Measurements from ENCODE around the gene MCRIP1. TPM values are rescaled to one million over a fixed set of nuclear protein-coding genes. Genes with fewer than 3 reads are reported as not detected.
A peak's percentile ranks its signal among the peaks of the same experiment; 100 is the strongest.

MCRIP1 gene
- total and polyA plus RNA-seq, 2 of the 13 experiments (the other 11 are each of a cell fraction or from before 2014, with no cell fraction given): 79.7 to 84.9 TPM

- no peak for TF ChIP-seq SMAD3 (CRISPR knock-in tag; IDR thresholded peaks at IDR 0.05)
- peak; percentile 9; the same call in 1 of the 2 replicates for TF ChIP-seq FIP1L1 (IDR thresholded peaks at IDR 0.05; ENCODE audit: borderline replicate concordance, insufficient read depth, low read depth, low read length)
- peak; percentile 81; the same call in 1 of the 2 replicates for TF ChIP-seq SNAI1 (CRISPR knock-in tag; IDR thresholded peaks at IDR 0.05; ENCODE audit: borderline replicate concordance)
- no peak for TF ChIP-seq MLXIP (CRISPR knock-in tag; IDR thresholded peaks at IDR 0.05; ENCODE audit: borderline replicate concordance)
- TF ChIP-seq, protein P1, sequence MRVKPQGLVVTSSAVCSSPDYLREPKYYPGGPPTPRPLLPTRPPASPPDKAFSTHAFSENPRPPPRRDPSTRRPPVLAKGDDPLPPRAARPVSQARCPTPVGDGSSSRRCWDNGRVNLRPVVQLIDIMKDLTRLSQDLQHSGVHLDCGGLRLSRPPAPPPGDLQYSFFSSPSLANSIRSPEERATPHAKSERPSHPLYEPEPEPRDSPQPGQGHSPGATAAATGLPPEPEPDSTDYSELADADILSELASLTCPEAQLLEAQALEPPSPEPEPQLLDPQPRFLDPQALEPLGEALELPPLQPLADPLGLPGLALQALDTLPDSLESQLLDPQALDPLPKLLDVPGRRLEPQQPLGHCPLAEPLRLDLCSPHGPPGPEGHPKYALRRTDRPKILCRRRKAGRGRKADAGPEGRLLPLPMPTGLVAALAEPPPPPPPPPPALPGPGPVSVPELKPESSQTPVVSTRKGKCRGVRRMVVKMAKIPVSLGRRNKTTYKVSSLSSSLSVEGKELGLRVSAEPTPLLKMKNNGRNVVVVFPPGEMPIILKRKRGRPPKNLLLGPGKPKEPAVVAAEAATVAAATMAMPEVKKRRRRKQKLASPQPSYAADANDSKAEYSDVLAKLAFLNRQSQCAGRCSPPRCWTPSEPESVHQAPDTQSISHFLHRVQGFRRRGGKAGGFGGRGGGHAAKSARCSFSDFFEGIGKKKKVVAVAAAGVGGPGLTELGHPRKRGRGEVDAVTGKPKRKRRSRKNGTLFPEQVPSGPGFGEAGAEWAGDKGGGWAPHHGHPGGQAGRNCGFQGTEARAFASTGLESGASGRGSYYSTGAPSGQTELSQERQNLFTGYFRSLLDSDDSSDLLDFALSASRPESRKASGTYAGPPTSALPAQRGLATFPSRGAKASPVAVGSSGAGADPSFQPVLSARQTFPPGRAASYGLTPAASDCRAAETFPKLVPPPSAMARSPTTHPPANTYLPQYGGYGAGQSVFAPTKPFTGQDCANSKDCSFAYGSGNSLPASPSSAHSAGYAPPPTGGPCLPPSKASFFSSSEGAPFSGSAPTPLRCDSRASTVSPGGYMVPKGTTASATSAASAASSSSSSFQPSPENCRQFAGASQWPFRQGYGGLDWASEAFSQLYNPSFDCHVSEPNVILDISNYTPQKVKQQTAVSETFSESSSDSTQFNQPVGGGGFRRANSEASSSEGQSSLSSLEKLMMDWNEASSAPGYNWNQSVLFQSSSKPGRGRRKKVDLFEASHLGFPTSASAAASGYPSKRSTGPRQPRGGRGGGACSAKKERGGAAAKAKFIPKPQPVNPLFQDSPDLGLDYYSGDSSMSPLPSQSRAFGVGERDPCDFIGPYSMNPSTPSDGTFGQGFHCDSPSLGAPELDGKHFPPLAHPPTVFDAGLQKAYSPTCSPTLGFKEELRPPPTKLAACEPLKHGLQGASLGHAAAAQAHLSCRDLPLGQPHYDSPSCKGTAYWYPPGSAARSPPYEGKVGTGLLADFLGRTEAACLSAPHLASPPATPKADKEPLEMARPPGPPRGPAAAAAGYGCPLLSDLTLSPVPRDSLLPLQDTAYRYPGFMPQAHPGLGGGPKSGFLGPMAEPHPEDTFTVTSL (CRISPR knock-in tag; IDR thresholded peaks at IDR 0.05; ENCODE audit: borderline replicate concordance): no peak; the same call in 1 of the 2 replicates
- TF ChIP-seq AGO2 (optimal IDR thresholded peaks at IDR 0.05; ENCODE audit: low read depth, low read length): peak; percentile 93
- TF ChIP-seq ZNF383 (CRISPR knock-in tag; IDR thresholded peaks at IDR 0.05; ENCODE audit: borderline replicate concordance): 0 out of 2 replicates have a peak, but pooled peaks have one; percentile 49
- peak; percentile 44; the same call in 1 of the 2 replicates for TF ChIP-seq ZNF747 (CRISPR knock-in tag; IDR thresholded peaks at IDR 0.05; ENCODE audit: borderline replicate concordance)
- 0 out of 2 replicates have a peak, but pooled peaks have one; percentile 17 for TF ChIP-seq TOPORS (CRISPR knock-in tag; IDR thresholded peaks at IDR 0.05)
- TF ChIP-seq FUBP1 (CRISPR knock-in tag; IDR thresholded peaks at IDR 0.05; ENCODE audit: borderline replicate concordance): 0 out of 2 replicates have a peak, but pooled peaks have one; percentile 17
- peak; percentile 35; the same call in 1 of the 2 replicates for TF ChIP-seq TBX2 (CRISPR knock-in tag; IDR thresholded peaks at IDR 0.05; ENCODE audit: borderline replicate concordance)
- peak; percentile 98 for TF ChIP-seq ZC3H13 (CRISPR knock-in tag; IDR thresholded peaks at IDR 0.05)
- TF ChIP-seq ZNF251 (CRISPR knock-in tag; IDR thresholded peaks at IDR 0.05): 0 out of 2 replicates have a peak, but pooled peaks have one; percentile 22
- peak; percentile 20; the same call in 1 of the 2 replicates for TF ChIP-seq MEIS2 (CRISPR knock-in tag; IDR thresholded peaks at IDR 0.05)
- no peak; the same call in 1 of the 2 replicates for TF ChIP-seq KLF11 (CRISPR knock-in tag; IDR thresholded peaks at IDR 0.05)
- no peak for TF ChIP-seq DBP (CRISPR knock-in tag; IDR thresholded peaks at IDR 0.05; ENCODE audit: not compliant biosample characterization)
- TF ChIP-seq XBP1 (CRISPR knock-in tag; IDR thresholded peaks at IDR 0.05): no peak
Measured at GRCh38 chr17:81867991-81868673, 35.0 kb upstream of the MCRIP1 start (continued).
